SK-N-SH (cell line): Measurements from ENCODE around the gene RHBDD3. TPM values are rescaled to one million over a fixed set of nuclear protein-coding genes. Genes with fewer than 3 reads are reported as not detected.
A peak's percentile ranks its signal among the peaks of the same experiment; 100 is the strongest.

ENCODE experiments used
- CTCF ChIA-PET: fragments of 300-600, 350-600 bp; formaldehyde crosslinking; extraction: SDS; loops from one replicate; lab custom pipeline; 2021; lab: Yijun Ruan, JAX
- POLR2A ChIA-PET: fragments of 350-600 bp; sonication (Branson Sonifier 250); formaldehyde crosslinking; extraction: SDS; loops from one replicate; lab custom pipeline; 2020; ENCODE audit warnings: antibody characterized with exemption, inconsistent platforms; lab: Yijun Ruan, JAX
- DNase-seq: peaks from one replicate; pipeline ENCODE4 v3.0.0; 2012
- H2AFZ ChIP-seq: fragments of 200-600 bp; sonication (generic); 2 replicates; pipeline ENCODE4 v1.8.1; 2016; ENCODE audit warnings: antibody characterized with exemption, mild to moderate bottlenecking, low read depth
- H3F3A ChIP-seq: fragments of 200-600 bp; sonication (generic); replicated peaks from 2 replicates; pipeline ENCODE3; 2016; ENCODE audit warnings: antibody characterized with exemption, mild to moderate bottlenecking; ENCODE audit not compliant: insufficient read depth
- H3K27ac ChIP-seq, 2 experiments: fragments of 200-500 bp in 1 of 2; fragments of 200-600 bp in 1 of 2; sonication (Bioruptor generic) in 1 of 2; sonication (generic), shearing (Covaris generic) in 1 of 2; 2 replicates each; pipeline versions ENCODE4 v1.5.1 to v1.6.1; 2014 to 2016; ENCODE audit warnings: low read depth in 2 of 2, inconsistent platforms in 1 of 2, low read length in 1 of 2, mild to moderate bottlenecking in 1 of 2, mixed read lengths in 1 of 2
- H3K27me3 ChIP-seq: fragments of 200-600 bp; sonication (generic), shearing (Covaris generic); 2 replicates; pipeline ENCODE4 v1.6.1; 2016; ENCODE audit warnings: mixed run types; ENCODE audit not compliant: insufficient read depth
- H3K36me3 ChIP-seq, 2 experiments: fragments of 200-500 bp in 1 of 2; fragments of 200-600 bp in 1 of 2; sonication (Bioruptor generic) in 1 of 2; sonication (generic) in 1 of 2; replicated peaks in 1 of 2; 2 replicates each; pipeline versions ENCODE3 to v1.5.1; 2014 to 2016; ENCODE audit warnings: low read length in 1 of 2, mild to moderate bottlenecking in 1 of 2; ENCODE audit not compliant: insufficient read depth in 2 of 2, control insufficient read depth in 1 of 2
- H3K4me1 ChIP-seq, 2 experiments: fragments of 200-500 bp in 1 of 2; fragments of 200-600 bp in 1 of 2; sonication (Bioruptor generic) in 1 of 2; sonication (generic), shearing (Covaris generic) in 1 of 2; 2 replicates each; pipeline versions ENCODE4 v1.5.1 to v1.6.1; 2014 to 2016; ENCODE audit warnings: low read depth in 1 of 2, low read length in 1 of 2, mixed run types in 1 of 2; ENCODE audit not compliant: insufficient read depth in 2 of 2, control insufficient read depth in 1 of 2
- H3K4me2 ChIP-seq: fragments of 200-600 bp; sonication (generic), shearing (Covaris generic); 2 replicates; pipeline ENCODE4 v1.6.1; 2017; ENCODE audit warnings: mixed run types
- H3K4me3 ChIP-seq, 2 experiments: fragments of 200-500 bp in 1 of 2; fragments of 200-600 bp in 1 of 2; sonication (Bioruptor generic) in 1 of 2; sonication (generic), shearing (Covaris generic) in 1 of 2; 2 replicates each; pipeline versions ENCODE4 v1.5.1 to v1.8.1; 2014 to 2016; ENCODE audit warnings: low read depth in 2 of 2, inconsistent platforms in 1 of 2, low read length in 1 of 2, mild to moderate bottlenecking in 1 of 2, mixed read lengths in 1 of 2, moderate library complexity in 1 of 2
- H3K79me2 ChIP-seq: fragments of 200-600 bp; sonication (generic); 2 replicates; pipeline ENCODE4 v1.8.1; 2017; ENCODE audit warnings: mild to moderate bottlenecking; ENCODE audit not compliant: insufficient read depth
- H3K9ac ChIP-seq: fragments of 200-600 bp; sonication (generic); 2 replicates; pipeline ENCODE4 v1.6.1; 2017; ENCODE audit warnings: mixed run types
- H3K9me2 ChIP-seq: fragments of 200-600 bp; sonication (generic); 2 replicates; pipeline ENCODE4 v1.6.1; 2017; ENCODE audit warnings: mixed run types
- H3K9me3 ChIP-seq: fragments of 200-600 bp; sonication (generic); 2 replicates; pipeline ENCODE4 v1.6.1; 2017; ENCODE audit warnings: mixed run types, mild to moderate bottlenecking, moderate library complexity
- H4K20me1 ChIP-seq: fragments of 200-600 bp; sonication (generic); 2 replicates; pipeline ENCODE4 v1.6.1; 2017; ENCODE audit warnings: mild to moderate bottlenecking, mixed run types; ENCODE audit not compliant: insufficient read depth
- EP300 ChIP-seq, 2 experiments: IDR thresholded peaks; 2 replicates each; pipeline versions ENCODE4 v1.4.0 to v1.6.1; 2012; ENCODE audit warnings: borderline replicate concordance in 1 of 2, low read depth in 1 of 2, low read length in 1 of 2
- FOSL2 ChIP-seq: IDR thresholded peaks from 2 replicates; pipeline ENCODE4 v1.4.0; 2012; ENCODE audit warnings: low read depth, mild to moderate bottlenecking, moderate library complexity, borderline replicate concordance
- GATA2 ChIP-seq: sonication (generic); formaldehyde crosslinking; IDR thresholded peaks from 2 replicates; pipeline ENCODE4 v1.5.0; 2020; ENCODE audit warnings: mild to moderate bottlenecking, missing genetic modification reagents
- JUND ChIP-seq: IDR thresholded peaks from 2 replicates; pipeline ENCODE4 v1.4.0; 2012
- POLR2AphosphoS5 ChIP-seq: IDR thresholded peaks from 2 replicates; pipeline ENCODE4 v1.6.1; 2012; ENCODE audit warnings: low read depth, low read length
- RAD21 ChIP-seq: IDR thresholded peaks from 2 replicates; pipeline ENCODE4 v1.6.1; 2012; ENCODE audit warnings: mild to moderate bottlenecking, low read length
- RCOR1 ChIP-seq: fragments of 150-350 bp; IDR thresholded peaks from 2 replicates; pipeline ENCODE4 v1.6.1; 2017; ENCODE audit warnings: antibody characterized with exemption, low read length
- SMC3 ChIP-seq: IDR thresholded peaks from 2 replicates; pipeline ENCODE4 v1.6.1; 2012; ENCODE audit warnings: low read depth, low read length, improper control_type of control experiment
- TEAD4 ChIP-seq: IDR thresholded peaks from 2 replicates; pipeline ENCODE4 v1.4.0; 2012; ENCODE audit warnings: mild to moderate bottlenecking, borderline replicate concordance; ENCODE audit not compliant: insufficient read depth
- YY1 ChIP-seq: IDR thresholded peaks from 2 replicates; pipeline ENCODE4 v1.4.0; 2012; ENCODE audit warnings: low read depth, mild to moderate bottlenecking
- WGBS: methylation state at CpG from one replicate; pipeline ENCODE4 v1.1.6; 2017; ENCODE audit warnings: low lambda C conversion rate; 5-methylcytosine and 5-hydroxymethylcytosine counted together
- polyA plus RNA-seq, 3 experiments: library from polyadenylated mRNA; depleted of rRNA; stranded (reverse); fragments of >200 nt; gene quantifications; 2 replicates each; pipeline ENCODE4 v1.2.3, GENCODE V29; 2012
- TF ChIP-seq, protein P1 (sequence below): IDR thresholded peaks from 2 replicates; pipeline ENCODE4 v1.6.1; 2012; ENCODE audit warnings: mild to moderate bottlenecking, low read depth, low read length, moderate library complexity
- TF ChIP-seq, protein P2 (sequence below): IDR thresholded peaks from 2 replicates; pipeline ENCODE4 v1.4.0; 2012; ENCODE audit warnings: low read depth, borderline replicate concordance
- TF ChIP-seq, protein P3 (sequence below): fragments of 150-350 bp; IDR thresholded peaks from 2 replicates; pipeline ENCODE4 v1.6.1; 2016; ENCODE audit warnings: mild to moderate bottlenecking, low read depth, low read length

Gene RHBDD3
- polyA plus RNA-seq, 1 of the 3 experiments (the other 2 are of a cell fraction), result 19.0 TPM

DNA sequence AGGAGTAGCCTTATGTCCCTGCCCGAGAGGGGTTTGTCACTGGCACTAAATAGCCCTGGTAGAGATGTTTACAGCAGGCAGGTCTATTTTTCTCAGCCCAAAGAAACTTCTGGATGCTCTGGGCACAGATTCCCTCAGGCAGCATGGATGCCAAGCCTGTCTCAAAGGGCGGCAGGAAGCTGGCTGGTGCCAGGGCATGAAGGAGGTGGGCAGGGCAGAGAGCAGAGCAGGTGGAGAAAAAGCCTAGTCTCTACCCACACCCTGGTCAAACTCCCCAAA is 34.6 kb upstream of the RHBDD3 start:
- Histone ChIP-seq H3K9me2 (no peaks in the 10 kb centered on the region), H3K4me1 (peaks cover 0 to 20% of the 10 kb centered on the region in 2 experiments; a peak in 1 of 4 replicates), H3K36me3 (peaks cover 13 to 37% of the 10 kb centered on the region in 2 experiments), H3K79me2 (peaks cover 3% of the 10 kb centered on the region), H2AFZ (no peak overlapping the region), H3K9ac (no peak overlapping the region), H3K4me3 (no peak overlapping the region), H3K27me3 (no peaks in the 10 kb centered on the region), H4K20me1 (peaks cover 13% of the 10 kb centered on the region; the same call in 1 of the 2 replicates), H3F3A (peaks cover 36% of the 10 kb centered on the region), H3K4me2 (no peak overlapping the region), H3K9me3 (no peaks in the 10 kb centered on the region), H3K27ac (peak overlapping the region in 1 of 2 experiments; percentile 12; a peak in 1 of 4 replicates)
- 80% methylated on average over 2 of the region's 2 CpGs for WGBS
- DNase-seq, result no peak
- TF ChIP-seq, protein P1, sequence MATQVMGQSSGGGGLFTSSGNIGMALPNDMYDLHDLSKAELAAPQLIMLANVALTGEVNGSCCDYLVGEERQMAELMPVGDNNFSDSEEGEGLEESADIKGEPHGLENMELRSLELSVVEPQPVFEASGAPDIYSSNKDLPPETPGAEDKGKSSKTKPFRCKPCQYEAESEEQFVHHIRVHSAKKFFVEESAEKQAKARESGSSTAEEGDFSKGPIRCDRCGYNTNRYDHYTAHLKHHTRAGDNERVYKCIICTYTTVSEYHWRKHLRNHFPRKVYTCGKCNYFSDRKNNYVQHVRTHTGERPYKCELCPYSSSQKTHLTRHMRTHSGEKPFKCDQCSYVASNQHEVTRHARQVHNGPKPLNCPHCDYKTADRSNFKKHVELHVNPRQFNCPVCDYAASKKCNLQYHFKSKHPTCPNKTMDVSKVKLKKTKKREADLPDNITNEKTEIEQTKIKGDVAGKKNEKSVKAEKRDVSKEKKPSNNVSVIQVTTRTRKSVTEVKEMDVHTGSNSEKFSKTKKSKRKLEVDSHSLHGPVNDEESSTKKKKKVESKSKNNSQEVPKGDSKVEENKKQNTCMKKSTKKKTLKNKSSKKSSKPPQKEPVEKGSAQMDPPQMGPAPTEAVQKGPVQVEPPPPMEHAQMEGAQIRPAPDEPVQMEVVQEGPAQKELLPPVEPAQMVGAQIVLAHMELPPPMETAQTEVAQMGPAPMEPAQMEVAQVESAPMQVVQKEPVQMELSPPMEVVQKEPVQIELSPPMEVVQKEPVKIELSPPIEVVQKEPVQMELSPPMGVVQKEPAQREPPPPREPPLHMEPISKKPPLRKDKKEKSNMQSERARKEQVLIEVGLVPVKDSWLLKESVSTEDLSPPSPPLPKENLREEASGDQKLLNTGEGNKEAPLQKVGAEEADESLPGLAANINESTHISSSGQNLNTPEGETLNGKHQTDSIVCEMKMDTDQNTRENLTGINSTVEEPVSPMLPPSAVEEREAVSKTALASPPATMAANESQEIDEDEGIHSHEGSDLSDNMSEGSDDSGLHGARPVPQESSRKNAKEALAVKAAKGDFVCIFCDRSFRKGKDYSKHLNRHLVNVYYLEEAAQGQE, result no peak
- TF ChIP-seq FOSL2, result no peak
- 0 out of 2 replicates have a peak, but pooled peaks have one; percentile 10 for TF ChIP-seq JUND
- ChIA-PET POLR2A (no interaction called here), CTCF (interaction anchor here (2.8 to 4.2 kb wide), 2 partner anchors 12 to 57 kb away, joined by 23 to 24 read pairs; no protein-coding TSS in a partner anchor)

DNA sequence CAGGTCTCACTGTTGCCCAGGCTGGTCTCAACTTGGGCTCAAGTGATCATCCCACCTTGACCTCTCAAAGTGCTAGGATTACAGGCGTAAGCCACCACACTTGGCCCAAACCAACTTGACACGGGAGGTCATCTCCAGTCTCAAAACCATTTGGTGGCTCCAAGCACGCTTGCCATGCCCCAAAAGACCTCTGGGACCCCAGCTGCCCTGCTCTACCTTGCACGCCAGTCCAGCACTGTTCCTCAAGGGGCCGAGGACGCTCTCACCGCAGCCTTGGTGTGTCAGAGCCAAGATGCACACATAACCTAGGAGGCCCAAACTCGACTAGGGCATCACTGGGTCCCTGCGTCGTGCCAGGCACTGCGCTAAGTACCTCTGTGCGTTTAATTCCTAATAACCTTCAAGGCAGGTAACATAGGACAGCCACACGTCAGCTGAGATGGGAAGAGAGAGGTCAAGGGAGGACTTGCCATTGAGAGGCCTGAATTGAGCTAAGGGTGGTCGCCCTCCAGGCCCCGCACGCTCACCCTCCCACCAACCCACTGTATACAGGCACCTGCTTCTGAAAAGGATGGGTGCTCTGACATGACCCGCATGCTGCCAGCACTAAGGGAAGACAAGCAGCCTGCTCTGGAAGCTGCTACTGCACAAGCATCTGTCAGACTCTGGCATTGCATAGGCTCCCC is 34.1 kb upstream of the RHBDD3 start:
- peaks cover 41% of the 10 kb centered on the region for H3F3A ChIP-seq
- no peaks in the 10 kb centered on the region for H3K9me2 ChIP-seq
- H3K9ac ChIP-seq, result no peak overlapping the region
- CTCF ChIA-PET, result interaction anchor here (0.6 to 4.2 kb wide), 3 partner anchors 12 to 80 kb away, joined by 3 to 24 read pairs (median 23); no protein-coding TSS in a partner anchor
- no peaks in the 10 kb centered on the region for H3K79me2 ChIP-seq
- DNase-seq, result peak; percentile 17
- no peak overlapping the region for H3K4me2 ChIP-seq
- H3K27ac ChIP-seq, result no peak overlapping the region; a peak in 1 of 4 replicates
- peaks cover 18 to 41% of the 10 kb centered on the region in 2 experiments for H3K36me3 ChIP-seq
- no peak overlapping the region for H2AFZ ChIP-seq
- 93% methylated on average over 15 of the region's 17 CpGs for WGBS
- peaks cover 0 to 20% of the 10 kb centered on the region in 2 experiments; a peak in 1 of 4 replicates for H3K4me1 ChIP-seq
- peaks cover 13% of the 10 kb centered on the region; the same call in 1 of the 2 replicates for H4K20me1 ChIP-seq
- no peaks in the 10 kb centered on the region for H3K9me3 ChIP-seq
- no peaks in the 10 kb centered on the region for H3K27me3 ChIP-seq
- POLR2A ChIA-PET, result no interaction called here
- H3K4me3 ChIP-seq, result no peak overlapping the region
- TF ChIP-seq JUND (no peak), RAD21 (no peak), TEAD4 (no peak), YY1 (no peak), RCOR1 (no peak), GATA2 (no peak), POLR2AphosphoS5 (no peak), EP300 (IDR thresholded peaks at IDR 0.05; ENCODE audit: borderline replicate concordance in 1 of 2, low read depth in 1 of 2, low read length in 1 of 2) (no peak), SMC3 (no peak)
- TF ChIP-seq, protein P1, result no peak
- TF ChIP-seq, protein P2, sequence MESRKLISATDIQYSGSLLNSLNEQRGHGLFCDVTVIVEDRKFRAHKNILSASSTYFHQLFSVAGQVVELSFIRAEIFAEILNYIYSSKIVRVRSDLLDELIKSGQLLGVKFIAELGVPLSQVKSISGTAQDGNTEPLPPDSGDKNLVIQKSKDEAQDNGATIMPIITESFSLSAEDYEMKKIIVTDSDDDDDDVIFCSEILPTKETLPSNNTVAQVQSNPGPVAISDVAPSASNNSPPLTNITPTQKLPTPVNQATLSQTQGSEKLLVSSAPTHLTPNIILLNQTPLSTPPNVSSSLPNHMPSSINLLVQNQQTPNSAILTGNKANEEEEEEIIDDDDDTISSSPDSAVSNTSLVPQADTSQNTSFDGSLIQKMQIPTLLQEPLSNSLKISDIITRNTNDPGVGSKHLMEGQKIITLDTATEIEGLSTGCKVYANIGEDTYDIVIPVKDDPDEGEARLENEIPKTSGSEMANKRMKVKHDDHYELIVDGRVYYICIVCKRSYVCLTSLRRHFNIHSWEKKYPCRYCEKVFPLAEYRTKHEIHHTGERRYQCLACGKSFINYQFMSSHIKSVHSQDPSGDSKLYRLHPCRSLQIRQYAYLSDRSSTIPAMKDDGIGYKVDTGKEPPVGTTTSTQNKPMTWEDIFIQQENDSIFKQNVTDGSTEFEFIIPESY, result no peak
- TF ChIP-seq, protein P3, sequence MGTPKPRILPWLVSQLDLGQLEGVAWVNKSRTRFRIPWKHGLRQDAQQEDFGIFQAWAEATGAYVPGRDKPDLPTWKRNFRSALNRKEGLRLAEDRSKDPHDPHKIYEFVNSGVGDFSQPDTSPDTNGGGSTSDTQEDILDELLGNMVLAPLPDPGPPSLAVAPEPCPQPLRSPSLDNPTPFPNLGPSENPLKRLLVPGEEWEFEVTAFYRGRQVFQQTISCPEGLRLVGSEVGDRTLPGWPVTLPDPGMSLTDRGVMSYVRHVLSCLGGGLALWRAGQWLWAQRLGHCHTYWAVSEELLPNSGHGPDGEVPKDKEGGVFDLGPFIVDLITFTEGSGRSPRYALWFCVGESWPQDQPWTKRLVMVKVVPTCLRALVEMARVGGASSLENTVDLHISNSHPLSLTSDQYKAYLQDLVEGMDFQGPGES, result no peak
